HEK293T (cell line): ENCODE results near the gene LNX1.

ENCODE experiments used
- FOXM1 ChIP-seq: fragments of 450-650 bp; IDR thresholded peaks from 2 replicates; pipeline ENCODE4 v1.6.1; 2017; ENCODE audit warnings: mild to moderate bottlenecking, borderline replicate concordance
- NFRKB ChIP-seq: fragments of 450-650 bp; IDR thresholded peaks from 2 replicates; pipeline ENCODE4 v1.6.1; 2016; ENCODE audit warnings: mild to moderate bottlenecking, moderate library complexity
- SP1 ChIP-seq: fragments of 450-650 bp; IDR thresholded peaks from 2 replicates; pipeline ENCODE4 v1.6.1; 2017
- ZNF384 ChIP-seq: fragments of 450-650 bp; IDR thresholded peaks from 2 replicates; pipeline ENCODE4 v1.6.1; 2016

- TF ChIP-seq FOXM1 (no peak), ZNF384 (no peak), SP1 (no peak), NFRKB (no peak)
These were observed 168.9 kb downstream of the LNX1 start for GRCh38 chr4:53422367-53422766.
